ENCODE results near the gene ARMC5. TPM values are rescaled to one million over a fixed set of nuclear protein-coding genes. Genes with fewer than 3 reads are reported as not detected.
A peak's percentile ranks its signal among the peaks of the same experiment; 100 is the strongest.
"Not testable (repeated sequence)": the region's sequence is repeated elsewhere in the genome, so short reads cannot be mapped to it uniquely, and the experiment has no call there.

The ARMC5 gene
- total RNA-seq (2014; rRNA removed; shearing (Covaris generic)) = 7.6 and 12.2 TPM in 2 replicates

GRCh38 chr16:31458844-31459686 is at the start of gene ARMC5:
ARMC5 (plus strand) TSS chr16:31459501; CDS start chr16:31459525, 24 bp downstream.
- in situ Hi-C loops (cut with HindIII; ENCODE audit: low sequenced_read_pairs) = no loop called here
- peak; percentile 99 for DNase-seq (ENCODE audit: low spot score)

GRCh38 chr16:31410082-31410481 is 49.2 kb upstream of the ARMC5 start:
- no peak for DNase-seq (ENCODE audit: low spot score)
- in situ Hi-C loops (cut with HindIII; ENCODE audit: low sequenced_read_pairs) = no loop called here

- in situ Hi-C loops (cut with HindIII; ENCODE audit: low sequenced_read_pairs) = no loop called here
- no peak for DNase-seq (ENCODE audit: low spot score)
Observed at GRCh38 chr16:31411024-31411844, 48.1 kb upstream of the ARMC5 start.

DNA sequence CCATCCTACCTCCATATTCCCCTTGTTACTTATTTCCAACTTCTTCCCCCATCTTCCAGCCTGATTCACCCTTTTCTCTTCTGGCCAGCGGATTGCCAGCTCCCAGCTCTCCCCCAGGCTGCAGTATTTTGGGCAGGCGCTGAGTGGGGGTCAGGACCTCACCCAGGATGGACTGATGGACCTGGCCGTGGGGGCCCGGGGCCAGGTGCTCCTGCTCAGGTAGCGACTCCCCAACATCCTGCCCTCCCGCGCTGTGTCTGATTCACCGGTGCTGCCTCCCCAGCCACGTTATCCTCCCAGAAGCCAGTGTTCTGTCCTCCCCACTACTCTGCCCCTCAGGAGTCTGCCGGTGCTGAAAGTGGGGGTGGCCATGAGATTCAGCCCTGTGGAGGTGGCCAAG is 46.6 kb upstream of the ARMC5 start:
- in situ Hi-C loops (cut with HindIII; ENCODE audit: low sequenced_read_pairs) = no loop called here
- DNase-seq (ENCODE audit: low spot score) = no peak

DNA sequence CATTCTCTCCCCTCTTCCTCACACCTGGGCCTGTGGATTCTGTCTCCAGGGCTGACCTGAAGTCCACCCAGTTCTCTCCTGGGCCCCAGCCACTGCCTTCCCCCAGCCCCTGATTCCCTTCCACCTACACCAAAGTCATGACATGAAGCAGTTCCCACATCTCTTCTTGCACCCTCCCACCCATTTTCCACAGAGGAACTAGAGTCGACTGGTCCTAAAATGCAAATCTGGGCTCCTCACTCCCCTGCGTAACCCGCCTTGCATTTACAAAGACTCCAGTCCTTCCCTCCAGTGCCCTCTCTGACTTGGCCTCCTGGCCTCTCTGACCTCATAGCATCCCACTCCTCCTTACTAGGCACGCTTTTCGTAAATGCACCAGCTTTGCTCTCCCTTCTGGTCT is 45.9 kb upstream of the ARMC5 start:
- in situ Hi-C loops (cut with HindIII; ENCODE audit: low sequenced_read_pairs) = no loop called here
- no peak for DNase-seq (ENCODE audit: low spot score)

- in situ Hi-C loops (cut with HindIII; ENCODE audit: low sequenced_read_pairs) = no loop called here
Observed at GRCh38 chr16:31413943-31414342, 45.4 kb upstream of the ARMC5 start.

DNA sequence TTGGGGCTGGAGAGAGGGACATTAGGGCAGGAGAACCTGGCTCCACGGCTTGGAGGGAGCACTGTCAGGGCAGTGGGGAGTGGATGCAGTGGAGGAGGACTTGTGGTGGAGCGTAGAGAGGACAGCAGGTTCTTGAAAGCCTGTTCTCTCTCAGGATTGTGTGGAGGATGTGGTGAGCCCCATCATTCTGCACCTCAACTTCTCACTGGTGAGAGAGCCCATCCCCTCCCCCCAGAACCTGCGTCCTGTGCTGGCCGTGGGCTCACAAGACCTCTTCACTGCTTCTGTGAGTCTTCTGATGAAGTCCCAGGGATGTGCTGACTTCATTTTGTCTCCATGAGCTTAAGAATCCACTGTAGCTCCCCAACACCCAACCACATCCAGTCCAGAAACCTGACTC is 44.6 kb upstream of the ARMC5 start:
- in situ Hi-C loops (cut with HindIII; ENCODE audit: low sequenced_read_pairs) = no loop called here
- DNase-seq (ENCODE audit: low spot score) = no peak

More at GRCh38 chr16:31413943-31414342, 45.4 kb upstream of the ARMC5 start:
- no peak for DNase-seq (ENCODE audit: low spot score)

GRCh38 chr16:31416371-31416770 is 42.9 kb upstream of the ARMC5 start:
- in situ Hi-C loops (cut with HindIII; ENCODE audit: low sequenced_read_pairs) = no loop called here
- no peak for DNase-seq (ENCODE audit: low spot score)

DNA sequence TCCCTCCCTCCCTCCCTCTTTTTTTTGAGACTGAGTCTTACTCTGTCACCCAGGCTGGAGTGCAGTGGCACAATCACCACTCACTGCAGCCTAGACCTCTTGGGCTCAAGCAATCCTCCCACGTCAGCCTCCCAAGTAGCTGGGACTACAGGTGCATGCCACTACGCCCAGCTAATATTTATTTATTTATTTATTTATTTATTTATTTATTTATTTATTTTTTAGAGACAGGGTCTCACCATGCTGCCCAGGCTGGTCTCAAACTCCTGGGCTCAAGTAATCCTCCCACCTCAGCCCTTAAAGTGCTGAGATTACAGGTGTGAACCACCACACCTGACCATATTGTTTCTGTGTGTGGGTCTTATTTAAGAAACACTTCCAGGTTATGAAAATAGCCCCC is 42.3 kb upstream of the ARMC5 start:
- in situ Hi-C loops (cut with HindIII; ENCODE audit: low sequenced_read_pairs) = not testable (repeated sequence)

DNA sequence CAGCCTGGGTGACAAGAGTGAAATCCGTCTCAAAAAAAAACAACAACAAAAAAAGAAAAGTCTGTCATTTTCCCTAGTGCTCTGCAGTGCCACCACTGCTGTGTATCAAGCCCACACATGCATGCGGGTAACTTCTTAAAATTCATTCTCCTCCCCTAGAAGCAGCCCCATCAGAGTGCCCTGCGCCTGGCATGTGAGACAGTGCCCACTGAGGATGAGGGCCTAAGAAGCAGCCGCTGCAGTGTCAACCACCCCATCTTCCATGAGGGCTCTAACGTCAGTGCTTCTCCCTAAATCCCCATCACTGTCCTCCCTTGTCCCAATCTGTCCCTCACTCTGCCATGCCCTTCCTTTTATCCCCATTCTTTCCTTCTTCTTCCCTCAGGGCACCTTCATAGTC is 41.4 kb upstream of the ARMC5 start:
- no peak for DNase-seq (ENCODE audit: low spot score)
- in situ Hi-C loops (cut with HindIII; ENCODE audit: low sequenced_read_pairs) = no loop called here

More for the DNA sequence above, 42.3 kb upstream of the ARMC5 start:
- DNase-seq (ENCODE audit: low spot score) = not testable (repeated sequence)

DNA sequence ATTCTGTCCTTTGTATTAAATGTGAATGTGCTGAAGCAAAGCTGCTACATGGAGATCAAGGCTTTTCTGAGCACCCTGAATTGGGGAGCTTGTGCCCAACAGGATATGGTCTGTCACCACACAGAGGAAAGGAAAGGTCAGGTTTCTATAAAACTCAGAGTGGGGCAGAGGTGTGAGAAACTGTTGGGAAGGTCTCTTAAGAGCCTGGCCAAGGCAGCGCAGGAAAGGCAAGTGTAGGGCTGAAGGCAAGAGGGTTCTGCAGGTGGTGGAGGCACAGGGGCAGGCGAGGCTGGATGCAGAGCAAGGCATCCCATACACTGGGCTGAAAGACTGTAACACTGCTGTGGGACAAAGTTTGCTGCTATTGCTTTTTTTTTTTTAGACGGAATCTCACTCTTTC is 39.3 kb upstream of the ARMC5 start:
- DNase-seq (ENCODE audit: low spot score) = no peak
- in situ Hi-C loops (cut with HindIII; ENCODE audit: low sequenced_read_pairs) = no loop called here

- in situ Hi-C loops (cut with HindIII; ENCODE audit: low sequenced_read_pairs) = no loop called here
- DNase-seq (ENCODE audit: low spot score) = no peak
Observed at GRCh38 chr16:31421587-31421986, 37.7 kb upstream of the ARMC5 start.

- DNase-seq (ENCODE audit: low spot score) = no peak
- in situ Hi-C loops (cut with HindIII; ENCODE audit: low sequenced_read_pairs) = no loop called here
Observed at GRCh38 chr16:31423241-31423640, 36.1 kb upstream of the ARMC5 start.

DNA sequence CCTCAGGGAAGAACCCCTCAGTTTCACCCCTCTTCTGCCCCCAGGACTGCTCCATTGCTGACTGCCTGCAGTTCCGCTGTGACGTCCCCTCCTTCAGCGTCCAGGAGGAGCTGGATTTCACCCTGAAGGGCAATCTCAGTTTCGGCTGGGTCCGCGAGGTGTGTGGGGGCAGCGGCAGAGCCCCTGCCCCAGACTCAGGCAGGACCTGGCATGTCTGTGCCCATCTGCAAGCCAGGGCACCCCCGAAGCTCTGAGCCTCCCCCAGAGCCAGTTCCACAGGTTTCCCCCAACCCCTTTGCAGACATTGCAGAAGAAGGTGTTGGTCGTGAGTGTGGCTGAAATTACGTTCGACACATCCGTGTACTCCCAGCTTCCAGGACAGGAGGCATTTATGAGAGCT is 35.5 kb upstream of the ARMC5 start:
- no peak for DNase-seq (ENCODE audit: low spot score)
- in situ Hi-C loops (cut with HindIII; ENCODE audit: low sequenced_read_pairs) = no loop called here

- DNase-seq (ENCODE audit: low spot score) = peak; percentile 75
Observed at GRCh38 chr16:31427441-31428278, 31.6 kb upstream of the ARMC5 start.

GRCh38 chr16:31428279-31428597 is 31.1 kb upstream of the ARMC5 start, which contains the start of gene COX6A2:
COX6A2 (minus strand) TSS chr16:31428360; CDS start chr16:31428325, 35 bp downstream.
- in situ Hi-C loops (cut with HindIII; ENCODE audit: low sequenced_read_pairs) = no loop called here
- DNase-seq (ENCODE audit: low spot score) = peak; percentile 21

More at GRCh38 chr16:31427441-31428278, 31.6 kb upstream of the ARMC5 start:
- in situ Hi-C loops (cut with HindIII; ENCODE audit: low sequenced_read_pairs) = no loop called here

- in situ Hi-C loops (cut with HindIII; ENCODE audit: low sequenced_read_pairs) = no loop called here
- peak; percentile 23 for DNase-seq (ENCODE audit: low spot score)
Observed at GRCh38 chr16:31428638-31429247, 30.6 kb upstream of the ARMC5 start.

GRCh38 chr16:31429314-31429713 is 30.0 kb upstream of the ARMC5 start:
- in situ Hi-C loops (cut with HindIII; ENCODE audit: low sequenced_read_pairs) = no loop called here
- peak; percentile 61 for DNase-seq (ENCODE audit: low spot score)

DNA sequence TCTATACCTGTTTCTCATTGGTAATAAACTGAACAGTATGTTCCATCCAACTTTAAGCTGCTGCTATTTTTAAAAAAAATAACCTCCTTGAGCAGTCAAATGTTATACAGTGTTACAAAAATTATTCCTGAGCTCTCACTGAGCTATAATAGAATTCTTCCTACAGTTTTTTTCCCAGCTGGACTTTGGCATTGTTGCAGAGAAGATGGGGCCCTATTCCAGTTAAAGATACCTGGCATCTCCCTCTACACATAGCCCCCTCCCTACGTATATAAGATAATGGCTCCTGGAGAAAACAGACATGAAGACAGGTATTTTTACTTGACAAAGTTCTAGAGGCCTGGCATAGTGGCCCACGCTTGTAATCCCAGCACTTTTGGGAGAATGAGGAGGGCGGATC is 29.5 kb upstream of the ARMC5 start:
- peak; percentile 7 for DNase-seq (ENCODE audit: low spot score)
- in situ Hi-C loops (cut with HindIII; ENCODE audit: low sequenced_read_pairs) = no loop called here

Data from G401 (cell line).